Smooth muscle cell (in vitro differentiated cells): Measurements from ENCODE around the gene TNFAIP3. TPM values are rescaled to one million over a fixed set of nuclear protein-coding genes. Genes with fewer than 3 reads are reported as not detected.

ENCODE experiments used
- DNase-seq: peaks from one replicate; lab custom pipeline; 2025; ENCODE audit not compliant: unreplicated experiment; lab: John Stamatoyannopoulos, UW
- H2AFZ ChIP-seq: fragments of 200-600 bp; sonication (generic); 2 replicates; pipeline ENCODE4 v1.6.0; 2016; ENCODE audit warnings: antibody characterized with exemption, low read depth, mild to moderate bottlenecking
- H3F3A ChIP-seq: fragments of 200-600 bp; sonication (generic); 2 replicates; pipeline ENCODE4 v1.6.0; 2017; ENCODE audit warnings: antibody characterized with exemption, low read depth
- H3K27ac ChIP-seq: fragments of 200-600 bp; sonication (generic); 2 replicates; pipeline ENCODE4 v1.5.1; 2016; ENCODE audit warnings: low read depth, mild to moderate bottlenecking
- H3K27me3 ChIP-seq: fragments of 200-600 bp; sonication (generic); 2 replicates; pipeline ENCODE4 v1.6.1; 2016; ENCODE audit warnings: low read depth, mild to moderate bottlenecking
- H3K36me3 ChIP-seq: fragments of 200-600 bp; sonication (generic); 2 replicates; pipeline ENCODE4 v1.5.1; 2016; ENCODE audit warnings: low read depth
- H3K4me1 ChIP-seq: fragments of 200-600 bp; sonication (generic); 2 replicates; pipeline ENCODE4 v1.5.1; 2016; ENCODE audit warnings: low read depth
- H3K4me2 ChIP-seq: fragments of 200-600 bp; sonication (generic); 2 replicates; pipeline ENCODE4 v1.6.0; 2016; ENCODE audit warnings: mild to moderate bottlenecking
- H3K4me3 ChIP-seq: fragments of 200-600 bp; sonication (generic); 2 replicates; pipeline ENCODE4 v1.5.1; 2016; ENCODE audit warnings: mild to moderate bottlenecking
- H3K79me2 ChIP-seq: fragments of 200-600 bp; sonication (generic); 2 replicates; pipeline ENCODE4 v1.6.0; 2016; ENCODE audit warnings: low read depth, mild to moderate bottlenecking
- H3K9ac ChIP-seq: fragments of 200-600 bp; sonication (generic); 2 replicates; pipeline ENCODE4 v1.6.0; 2016; ENCODE audit warnings: low read depth
- H3K9me3 ChIP-seq: fragments of 200-600 bp; sonication (generic); replicated peaks from 2 replicates; pipeline ENCODE4 v1.5.1; 2016; ENCODE audit warnings: low read depth
- H4K20me1 ChIP-seq: fragments of 200-600 bp; sonication (generic); 2 replicates; pipeline ENCODE4 v1.6.0; 2016; ENCODE audit warnings: low read depth
- CTCF ChIP-seq: fragments of 200-600 bp; sonication (generic); IDR thresholded peaks from 2 replicates; pipeline ENCODE4 v1.5.1; 2017; ENCODE audit warnings: borderline replicate concordance, mild to moderate bottlenecking, antibody characterized with exemption; ENCODE audit not compliant: insufficient read depth, poor library complexity, severe bottlenecking
- WGBS: methylation state at CpG from one replicate; pipeline ENCODE4 v1.1.7; 2016; ENCODE audit warnings: low lambda C conversion rate; 5-methylcytosine and 5-hydroxymethylcytosine counted together
- polyA plus RNA-seq: library from polyadenylated mRNA; unstranded; fragments of >200 nt; fragmentation: Nextera tagmentation; extraction: Ambion mirVana; gene quantifications from 2 replicates; pipeline ENCODE4 v1.2.1, GENCODE V29; 2016
- total RNA-seq: library from RNA; depleted of rRNA; stranded (reverse); fragments of >200 nt; gene quantifications from 2 replicates; pipeline ENCODE4 v1.2.3, GENCODE V29; 2014

TNFAIP3 gene
- total and polyA plus RNA-seq, 2 experiments from 2014 or later: 32.2 to 33.8 TPM

DNA sequence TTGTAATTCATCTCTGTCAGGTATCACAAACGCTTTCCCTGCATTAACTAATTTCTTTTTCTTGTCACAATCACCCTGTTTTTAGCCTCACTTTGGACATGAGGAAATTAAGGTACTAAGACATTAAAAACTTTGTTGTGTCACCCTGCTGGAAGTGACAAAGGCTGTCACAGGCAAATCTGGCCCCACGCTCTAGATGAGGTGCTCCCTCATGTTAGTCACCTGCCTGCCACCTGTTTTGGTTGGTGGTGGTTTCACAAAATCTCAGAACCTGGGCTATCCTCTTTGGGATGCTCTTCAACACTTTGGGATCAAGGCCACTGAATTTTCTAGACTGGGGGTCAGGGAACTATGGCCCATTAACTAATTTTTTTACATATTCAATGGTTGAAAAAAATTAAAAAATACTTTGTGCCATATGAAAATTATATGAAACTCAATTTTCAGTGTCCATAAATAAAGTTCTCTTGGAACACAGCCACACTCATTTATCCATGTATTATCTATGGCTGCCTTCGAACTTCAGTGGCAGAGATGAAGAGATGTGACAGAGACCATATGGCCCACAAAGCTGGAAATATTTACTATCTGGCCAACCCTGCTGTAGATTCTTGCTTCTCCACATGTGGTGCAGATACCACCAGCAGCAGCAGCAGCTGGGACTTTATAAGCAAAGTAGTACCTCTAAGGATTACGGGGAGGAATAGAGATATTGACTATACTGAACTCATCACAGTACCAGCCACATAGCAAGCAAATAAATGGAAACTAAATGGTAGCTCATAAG lies 16.1 kb upstream of the TNFAIP3 start:
- no peak for DNase-seq
- WGBS: 64% methylated on average over 4 of the region's 4 CpGs
- peak overlapping the region; percentile 93 for H3K27ac ChIP-seq

DNA sequence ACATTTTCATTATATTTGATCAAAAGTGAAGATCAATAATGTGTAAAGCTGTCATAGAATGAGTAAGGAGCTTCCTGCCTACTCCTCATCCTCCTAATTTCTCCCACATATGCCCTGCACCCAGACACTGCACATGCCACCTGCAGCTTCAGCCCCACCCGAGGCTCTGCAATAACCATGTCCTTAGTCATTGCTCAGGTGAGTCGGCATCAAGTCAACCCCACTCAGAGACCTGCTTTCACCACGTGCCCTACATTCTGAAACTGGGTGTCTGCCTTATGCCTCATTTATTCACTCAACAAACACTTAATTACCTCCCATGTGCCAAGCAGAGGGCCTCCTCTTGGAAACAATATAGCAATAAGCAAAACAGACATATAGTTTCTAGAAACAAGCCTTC lies 15.4 kb upstream of the TNFAIP3 start:
- H3K79me2 ChIP-seq: no peaks in the 10 kb centered on the region
- H4K20me1 ChIP-seq: no peaks in the 10 kb centered on the region
- H3F3A ChIP-seq: no peaks in the 10 kb centered on the region
- H3K27ac ChIP-seq: peak overlapping the region; percentile 68
- no peaks in the 10 kb centered on the region for H3K36me3 ChIP-seq
- no peak overlapping the region for H3K4me3 ChIP-seq
- H3K4me1 ChIP-seq: peaks cover 8% of the 10 kb centered on the region
- TF ChIP-seq CTCF: no peak
- H3K4me2 ChIP-seq: no peak overlapping the region
- no peak for DNase-seq
- no peaks in the 10 kb centered on the region for H3K27me3 ChIP-seq
- no peak overlapping the region for H2AFZ ChIP-seq
- no peaks in the 10 kb centered on the region for H3K9me3 ChIP-seq
- WGBS: 88% methylated on average over 3 of the region's 3 CpGs
- no peak overlapping the region for H3K9ac ChIP-seq

More for the DNA sequence above, 16.1 kb upstream of the TNFAIP3 start:
- no peaks in the 10 kb centered on the region for H3F3A ChIP-seq
- H3K4me3 ChIP-seq: no peak overlapping the region
- TF ChIP-seq CTCF: no peak
- H4K20me1 ChIP-seq: no peaks in the 10 kb centered on the region
- peaks cover 8% of the 10 kb centered on the region for H3K4me1 ChIP-seq
- no peaks in the 10 kb centered on the region for H3K9me3 ChIP-seq
- no peak overlapping the region for H3K9ac ChIP-seq
- no peak overlapping the region for H3K4me2 ChIP-seq
- H3K36me3 ChIP-seq: no peaks in the 10 kb centered on the region
- H3K27me3 ChIP-seq: no peaks in the 10 kb centered on the region
- H3K79me2 ChIP-seq: no peaks in the 10 kb centered on the region
- no peak overlapping the region for H2AFZ ChIP-seq

DNA sequence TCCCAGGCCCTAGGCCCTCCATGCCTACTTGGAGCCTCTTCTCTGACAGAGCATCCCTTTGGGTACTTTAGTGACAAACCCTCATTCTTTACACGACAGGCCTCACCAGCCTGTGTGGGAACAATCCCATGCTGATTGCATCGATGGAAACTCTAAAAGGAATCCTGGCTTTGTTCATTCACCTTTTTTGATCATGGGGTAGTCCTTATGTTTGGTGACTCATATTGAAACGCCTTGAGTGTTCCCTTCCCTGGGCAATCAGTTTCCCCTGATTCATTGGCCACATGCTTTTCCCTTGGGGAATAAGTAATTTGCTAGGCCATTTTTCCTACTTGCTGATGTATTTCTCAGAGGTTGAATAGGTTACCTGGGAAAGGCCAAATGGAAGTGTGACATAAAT lies 14.7 kb upstream of the TNFAIP3 start:
- H3K27me3 ChIP-seq: no peaks in the 10 kb centered on the region
- no peak for TF ChIP-seq CTCF
- peak overlapping the region; percentile 68 for H3K27ac ChIP-seq
- H3K4me1 ChIP-seq: peaks cover 8% of the 10 kb centered on the region
- H2AFZ ChIP-seq: no peak overlapping the region
- H3K36me3 ChIP-seq: no peaks in the 10 kb centered on the region
- H3F3A ChIP-seq: no peaks in the 10 kb centered on the region
- H3K9ac ChIP-seq: peak overlapping the region; percentile 40
- H4K20me1 ChIP-seq: no peaks in the 10 kb centered on the region
- no peak for DNase-seq
- no peaks in the 10 kb centered on the region for H3K79me2 ChIP-seq
- H3K9me3 ChIP-seq: no peaks in the 10 kb centered on the region
- H3K4me2 ChIP-seq: no peak overlapping the region
- 75% methylated on average over 3 of the region's 3 CpGs for WGBS
- no peak overlapping the region for H3K4me3 ChIP-seq

GRCh38 chr6:137852811-137853210 lies 14.2 kb upstream of the TNFAIP3 start:
- no peak overlapping the region for H2AFZ ChIP-seq
- peak overlapping the region; percentile 40 for H3K9ac ChIP-seq
- no peaks in the 10 kb centered on the region for H3K36me3 ChIP-seq
- H3F3A ChIP-seq: no peaks in the 10 kb centered on the region
- peaks cover 8% of the 10 kb centered on the region for H3K4me1 ChIP-seq
- no peak for DNase-seq
- H3K4me2 ChIP-seq: no peak overlapping the region
- no peaks in the 10 kb centered on the region for H3K9me3 ChIP-seq
- no peaks in the 10 kb centered on the region for H3K79me2 ChIP-seq
- peak overlapping the region; percentile 68 for H3K27ac ChIP-seq
- H3K4me3 ChIP-seq: no peak overlapping the region
- 93% methylated on average over 1 of the region's 1 CpG for WGBS
- TF ChIP-seq CTCF: no peak
- no peaks in the 10 kb centered on the region for H3K27me3 ChIP-seq
- no peaks in the 10 kb centered on the region for H4K20me1 ChIP-seq
